Suppressor macrophage (primary cell): ENCODE measurements around the gene ETFA.

Experiments
- DNase-seq, 4 experiments: peaks; one replicate each; pipeline ENCODE4 v3.0.0-alpha.2; 2020 to 2022

The ETFA gene

DNA sequence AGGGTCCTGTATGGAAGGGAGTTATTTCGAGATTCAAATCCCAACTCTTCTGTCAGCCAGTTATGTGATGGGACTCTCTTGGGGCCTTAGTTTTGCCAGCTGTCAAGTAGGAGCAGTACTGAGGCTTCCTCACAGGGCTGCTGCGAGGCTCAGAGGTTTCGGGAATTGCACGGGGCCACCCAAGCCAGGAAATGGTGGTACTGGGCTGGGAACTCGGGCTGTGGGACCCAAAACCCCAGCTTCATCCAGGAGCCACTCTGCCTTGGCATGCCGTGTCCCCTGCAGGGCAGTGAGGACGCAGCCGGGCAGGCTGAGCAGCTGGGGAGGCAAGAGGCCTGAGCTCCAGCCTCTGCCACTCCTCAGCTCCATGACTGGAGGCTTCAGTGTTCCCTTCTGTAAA lies 118.6 kb downstream of the ETFA start:
- DNase-seq, result no peak

DNA sequence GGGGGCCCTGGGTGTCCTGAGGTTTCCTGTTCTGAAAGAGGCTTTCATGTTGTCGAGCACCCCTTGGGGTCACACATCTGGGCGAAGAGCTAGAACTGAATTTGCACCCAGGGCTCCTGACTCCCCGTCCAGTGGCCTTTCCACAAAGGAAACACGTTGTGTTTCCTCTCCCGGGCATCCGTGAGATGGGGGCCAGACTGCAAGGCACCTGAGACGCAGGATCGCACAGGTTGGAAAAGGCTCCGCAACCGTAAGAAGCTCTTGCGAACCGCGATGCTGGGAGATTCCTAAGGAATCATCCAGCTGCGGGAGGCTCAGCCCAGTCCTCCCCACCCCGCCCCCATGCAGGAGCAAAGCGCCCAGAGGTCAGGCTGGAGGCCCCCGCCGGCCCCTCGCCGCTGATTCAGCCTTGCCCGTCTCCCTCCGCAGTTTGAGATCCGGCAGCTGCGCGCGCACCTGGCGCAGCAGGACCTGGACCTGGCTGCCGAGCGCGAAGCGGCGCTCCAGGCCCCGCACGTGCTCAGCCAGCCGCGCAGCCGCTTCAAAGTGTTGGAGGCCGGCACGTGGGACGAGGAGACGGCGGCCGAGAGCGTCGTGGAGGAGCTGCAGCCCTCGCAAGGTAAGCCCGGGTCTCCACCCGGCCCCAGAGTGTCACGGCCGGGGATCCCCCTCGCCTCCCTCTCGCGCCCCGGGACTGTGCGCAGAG lies 119.6 kb downstream of the ETFA start:
- DNase-seq, result no peak

DNA sequence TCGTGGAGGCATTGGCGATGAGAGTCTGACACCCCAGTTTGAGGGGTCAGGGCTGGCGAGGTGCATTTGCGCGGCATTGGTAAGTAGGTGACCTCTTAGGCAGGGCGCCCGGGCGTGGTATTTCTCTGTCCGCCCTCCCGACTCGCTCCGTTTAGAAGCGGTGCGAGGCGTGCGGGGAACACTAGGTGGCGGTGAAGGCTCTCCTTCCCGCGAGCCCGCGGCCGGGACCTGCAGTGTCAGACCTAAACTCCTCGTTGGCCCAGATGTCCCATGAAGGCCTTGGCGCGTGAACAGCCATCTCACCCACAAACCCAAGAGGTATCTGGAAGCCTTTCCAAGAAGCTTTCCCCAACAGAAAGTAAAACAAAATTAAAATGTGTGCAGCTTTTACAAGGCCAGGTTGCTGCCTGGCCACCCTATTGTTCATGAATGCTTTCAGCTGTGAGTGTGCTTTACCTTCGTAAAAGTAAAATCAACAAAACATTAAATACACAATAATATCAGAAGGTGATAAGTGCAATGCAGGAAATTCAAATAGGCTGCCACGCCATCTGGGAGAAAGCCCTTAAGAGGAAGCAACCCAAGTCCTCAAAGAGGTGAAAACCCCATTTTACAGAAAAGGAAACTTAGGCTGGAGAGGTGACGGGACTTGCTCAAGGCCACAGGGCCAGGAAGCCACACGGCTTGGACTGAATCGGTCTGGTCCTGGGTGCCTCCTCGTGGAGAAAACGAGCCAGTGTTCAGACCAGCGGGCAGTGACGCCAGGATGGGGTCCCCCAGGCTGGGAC lies 120.3 kb downstream of the ETFA start:
- peak; percentile 73 to 88 (median 84) for DNase-seq

DNA sequence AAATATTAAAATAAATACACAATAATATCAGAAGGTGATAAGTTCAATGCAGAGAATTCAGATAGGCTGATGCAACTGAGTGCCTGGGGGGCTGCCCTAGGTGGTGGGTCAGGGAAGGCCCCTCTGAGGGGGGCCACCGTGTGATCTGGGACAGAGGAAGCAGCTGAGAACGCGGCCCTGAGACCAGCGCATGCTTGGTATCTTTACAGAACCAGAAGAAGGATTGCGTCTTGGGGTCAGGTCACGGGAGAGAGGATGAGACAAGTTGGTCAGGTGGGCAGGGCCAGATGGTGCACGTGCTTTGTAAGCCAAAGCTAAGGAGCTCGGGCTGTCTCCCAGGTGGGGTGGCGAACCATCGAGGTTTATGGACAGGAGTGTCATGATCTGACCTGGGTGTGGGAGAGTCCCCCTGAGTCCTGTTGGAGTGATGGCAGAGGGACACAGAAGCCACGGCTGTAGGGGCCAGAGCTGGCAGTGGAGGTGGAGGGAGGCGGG lies 121.2 kb downstream of the ETFA start:
- peak in 2 of 4 experiments; percentile 13 to 31 for DNase-seq

DNA sequence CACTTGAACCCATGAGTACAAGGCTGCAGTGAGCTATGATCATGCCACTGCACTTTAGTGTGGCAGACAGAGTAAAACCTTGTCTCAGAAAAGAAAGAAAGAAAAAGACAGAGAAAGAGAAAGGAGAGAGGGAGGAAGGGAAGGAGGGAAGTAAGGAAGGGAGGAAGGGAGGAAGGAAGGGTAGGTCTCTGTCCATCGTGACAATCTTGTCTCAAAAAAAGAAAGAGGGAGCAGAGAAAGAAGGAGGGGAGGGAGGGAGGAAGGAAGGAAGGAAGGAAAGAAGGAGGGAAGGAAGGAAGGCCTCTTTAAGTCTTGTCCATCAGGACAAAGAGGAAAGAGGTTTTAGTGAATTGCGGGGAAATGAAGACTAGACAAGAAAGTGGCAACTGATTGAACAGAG lies 122.2 kb downstream of the ETFA start:
- no peak for DNase-seq

DNA sequence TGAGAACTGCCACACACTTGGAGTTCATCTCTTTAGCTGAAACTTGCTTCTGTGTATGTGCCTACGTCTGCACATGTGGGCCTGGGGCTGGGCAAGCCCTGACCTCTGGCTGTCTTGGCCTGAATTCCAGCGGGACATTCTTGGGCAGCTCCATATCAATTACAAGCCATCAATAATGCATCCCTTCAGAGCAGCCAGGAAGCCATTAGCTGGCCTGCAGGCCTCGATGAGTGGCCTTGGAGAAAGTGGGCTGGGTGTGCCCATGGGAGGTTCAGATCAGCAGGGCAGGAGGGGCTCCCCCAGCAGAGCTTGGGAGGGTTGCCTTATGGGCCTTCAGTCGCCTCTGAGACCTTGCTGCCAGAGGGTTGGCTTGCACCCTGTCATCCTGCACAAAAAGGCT lies 124.1 kb downstream of the ETFA start:
- DNase-seq, result no peak

DNA sequence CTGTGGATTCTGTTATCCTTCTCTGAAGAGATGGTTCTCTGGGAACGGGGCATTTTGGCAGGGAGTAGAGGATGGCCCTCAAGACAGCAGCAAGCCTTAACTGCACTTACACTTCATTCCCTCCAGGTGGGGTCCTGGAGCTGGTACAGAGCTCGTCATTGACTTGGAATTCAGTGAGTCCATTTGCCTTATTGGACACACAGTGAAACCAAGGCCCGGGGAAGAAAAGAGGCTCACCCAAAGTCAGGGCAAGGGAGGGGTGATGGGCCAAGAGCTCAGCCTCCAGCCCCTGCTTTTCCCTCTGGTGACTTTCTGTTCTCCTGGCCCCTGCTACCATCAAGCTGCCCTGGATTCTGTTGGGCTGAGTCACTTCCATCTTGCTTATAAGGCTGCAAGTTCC lies 125.6 kb downstream of the ETFA start:
- peak; percentile 19 to 51 (median 43) for DNase-seq

DNA sequence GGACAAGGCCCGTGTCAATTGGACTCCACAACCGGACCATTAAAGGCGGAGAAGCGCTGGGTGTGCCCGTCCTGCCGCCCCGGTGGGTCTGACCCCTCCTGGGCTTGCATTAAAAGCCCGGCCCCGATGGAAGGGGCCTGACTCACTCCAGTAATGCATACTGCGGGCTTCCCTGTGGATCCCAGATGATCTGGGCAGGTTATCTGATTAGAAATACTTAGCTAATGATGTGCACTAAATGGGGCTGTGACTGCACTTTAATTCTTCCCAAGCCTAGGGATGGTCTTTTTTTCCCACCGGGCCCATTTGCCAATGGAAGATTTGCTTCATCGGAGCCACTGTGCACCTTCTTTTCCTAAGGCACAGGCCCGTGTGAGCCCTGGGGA lies 126.6 kb downstream of the ETFA start:
- DNase-seq, result no peak

DNA sequence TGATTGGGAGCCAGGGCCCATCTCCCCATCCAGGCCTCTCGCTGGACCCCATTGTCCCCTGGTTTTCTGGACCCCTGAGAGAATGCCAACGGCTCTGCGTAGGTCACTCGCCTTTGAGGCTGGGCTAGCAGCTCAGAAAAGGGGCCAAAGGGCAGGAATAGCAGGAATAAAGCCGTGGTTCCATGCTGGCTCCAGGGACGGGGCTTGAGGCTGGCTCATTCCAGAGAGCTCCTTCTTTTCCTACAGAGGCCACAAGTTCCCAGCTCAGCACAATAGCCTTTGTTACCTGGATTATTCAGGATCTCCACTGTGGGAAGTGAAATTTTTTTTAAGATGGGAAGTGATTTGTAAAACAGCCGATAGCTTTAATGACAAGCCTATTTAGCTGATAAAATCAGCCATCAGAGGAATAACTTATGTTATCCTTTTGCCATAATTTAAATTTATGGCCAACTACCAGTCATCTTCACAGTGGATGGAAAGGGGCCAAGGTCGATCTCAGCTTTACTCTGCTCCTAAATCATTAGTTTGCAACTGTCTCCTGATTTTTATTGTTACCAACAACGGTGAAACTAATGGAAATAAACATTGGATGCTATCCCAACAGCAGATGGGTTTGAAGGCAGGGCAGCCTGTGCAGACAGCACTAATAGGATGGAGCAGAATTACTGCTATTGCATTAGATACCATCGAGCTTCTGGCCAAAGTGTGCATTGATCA lies 127.2 kb downstream of the ETFA start:
- DNase-seq, result no peak

DNA sequence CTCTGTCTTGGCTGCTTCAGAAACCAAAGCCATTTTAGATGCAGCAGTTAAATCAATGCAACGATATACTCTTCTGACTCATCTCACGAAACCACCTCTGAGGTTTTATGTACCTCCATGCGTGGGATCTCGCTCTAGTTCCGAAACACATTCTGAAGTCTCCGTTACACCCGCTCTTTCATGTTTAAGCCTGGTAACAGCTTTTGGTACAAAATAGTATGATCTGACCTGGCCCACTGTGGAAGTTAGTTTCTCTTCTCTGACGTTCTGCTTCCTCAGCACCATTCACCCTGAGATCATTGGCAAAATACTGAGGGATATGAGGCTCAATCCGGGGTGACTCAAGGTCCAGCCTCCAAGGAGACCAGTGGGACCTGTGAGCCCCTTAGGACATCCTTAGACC lies 129.6 kb downstream of the ETFA start:
- DNase-seq, result no peak

DNA sequence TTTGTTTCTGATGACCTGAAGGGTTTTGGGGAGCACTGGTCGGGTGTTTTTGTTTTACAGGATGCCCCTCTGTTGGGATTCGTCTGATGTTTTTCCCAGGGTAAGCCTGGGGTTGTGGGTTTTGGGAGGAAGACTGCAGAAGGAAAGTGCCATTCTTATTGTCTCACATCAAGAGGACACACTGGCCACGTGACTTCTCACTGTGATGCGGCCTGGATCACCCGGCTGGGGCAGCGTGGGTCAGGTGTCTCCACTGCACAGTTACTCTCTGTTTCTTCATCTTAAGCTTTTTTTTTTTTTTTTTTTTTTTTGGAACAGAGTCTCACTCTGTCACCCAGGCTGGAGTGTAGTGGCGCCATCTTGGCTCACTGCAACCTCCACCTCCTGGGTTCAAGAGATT lies 130.9 kb downstream of the ETFA start:
- DNase-seq, result no peak

DNA sequence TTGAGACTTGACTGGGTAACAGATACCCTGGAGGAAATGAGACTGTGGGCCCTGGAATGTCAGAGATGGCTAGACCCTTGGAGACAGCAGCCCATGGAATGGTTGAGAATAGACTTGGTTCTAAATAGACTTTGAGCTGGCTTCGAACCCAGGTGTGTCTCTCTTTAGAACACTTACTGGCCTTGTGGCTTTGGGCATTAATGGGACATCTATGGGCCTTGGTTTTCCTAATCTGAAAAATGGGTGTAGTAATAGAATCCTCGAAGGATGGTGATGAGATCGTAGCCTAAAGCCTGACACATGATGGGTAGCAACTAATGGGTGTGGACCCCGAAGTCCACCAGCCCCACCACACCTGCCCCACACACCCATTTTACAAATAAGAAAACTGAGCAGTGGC lies 132.2 kb downstream of the ETFA start:
- DNase-seq, result no peak

DNA sequence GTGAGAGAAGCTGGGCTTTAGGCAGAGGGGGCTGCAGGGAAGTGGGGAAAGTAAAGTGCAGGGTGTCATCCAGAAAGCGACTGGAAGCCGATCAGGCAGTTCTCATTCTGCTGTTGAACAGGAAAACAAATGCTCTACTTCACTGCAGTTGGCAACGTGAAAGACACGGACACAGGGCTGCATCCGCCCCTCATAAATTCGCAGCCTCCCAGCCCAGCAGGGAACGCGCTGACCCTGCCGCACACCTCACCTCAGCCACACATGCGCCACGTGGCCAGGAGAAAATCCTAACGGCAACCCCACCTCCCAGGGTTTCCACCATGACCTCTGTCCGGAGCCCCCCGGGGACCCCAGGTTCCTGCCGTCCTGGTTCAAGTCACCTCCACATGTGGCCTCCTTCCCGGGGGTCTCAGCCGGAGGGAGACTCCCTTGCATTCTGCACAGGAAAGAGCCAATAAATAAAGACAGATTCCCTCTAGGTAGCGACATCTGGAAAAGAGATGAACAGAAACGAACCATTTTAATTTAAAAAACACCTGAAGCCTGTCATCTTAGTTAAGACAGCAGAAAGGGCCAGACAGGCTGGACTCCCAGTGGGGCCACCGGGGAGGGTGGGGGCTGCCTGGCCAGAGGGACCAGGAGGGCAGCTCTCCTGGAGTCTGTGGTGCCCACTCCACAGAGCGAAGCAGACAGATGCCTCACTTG lies 132.8 kb downstream of the ETFA start:
- DNase-seq, result no peak

DNA sequence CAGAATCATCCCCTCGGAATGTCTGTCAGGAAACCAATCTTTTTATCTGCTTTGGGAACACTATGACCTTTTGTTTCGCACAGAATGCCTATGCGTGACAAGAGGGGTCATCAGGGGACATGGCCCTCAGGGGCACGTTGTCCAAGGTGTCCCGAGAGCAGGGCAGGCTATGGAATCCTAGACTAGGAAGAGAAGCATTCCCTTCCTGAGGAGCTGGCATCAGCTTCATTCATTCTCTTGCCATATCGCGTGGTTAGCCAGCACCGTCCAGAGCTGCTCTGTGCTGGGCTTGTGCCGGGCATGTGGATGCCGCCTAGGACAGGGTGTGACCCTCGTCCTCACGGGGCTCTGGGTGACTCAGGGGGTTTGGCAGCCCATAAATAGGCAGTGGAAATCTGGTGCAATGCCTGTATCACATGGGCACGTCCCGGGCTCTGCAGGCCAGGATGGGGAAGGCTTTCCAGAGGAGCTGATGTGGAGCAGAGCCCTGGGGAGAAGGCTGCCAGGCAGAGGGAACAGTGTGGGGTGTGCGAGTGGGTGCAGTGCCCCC lies 133.7 kb downstream of the ETFA start:
- DNase-seq, result no peak

DNA sequence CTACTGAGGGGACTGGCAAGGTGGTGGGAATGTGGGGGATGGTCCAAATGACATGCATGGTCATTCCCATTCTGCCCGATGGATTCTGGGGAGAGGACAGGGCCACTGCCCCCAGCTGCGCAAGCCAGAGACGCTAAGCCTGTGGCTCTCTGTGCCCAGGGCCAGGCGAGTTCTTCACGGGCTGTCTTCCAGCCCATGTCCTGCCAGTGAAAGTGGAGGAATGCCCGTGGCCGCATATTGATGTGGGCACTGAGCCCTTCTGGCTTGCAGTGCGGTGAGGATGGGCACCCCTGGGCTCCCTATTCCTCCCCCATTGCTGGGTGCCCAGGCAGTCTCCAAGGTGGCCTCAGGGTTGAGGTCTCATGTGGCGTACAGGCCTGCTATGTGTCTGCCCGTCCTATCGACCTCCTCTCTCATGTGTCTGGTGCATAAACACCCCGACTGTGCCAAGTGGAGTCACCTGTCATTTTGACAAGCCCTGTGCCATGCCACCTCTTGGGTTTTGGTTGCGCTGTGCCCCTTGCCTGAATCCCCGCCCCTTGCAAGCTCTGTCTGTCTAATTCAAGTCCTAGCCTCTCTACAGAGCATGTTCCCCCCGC lies 134.7 kb downstream of the ETFA start:
- DNase-seq, result no peak

DNA sequence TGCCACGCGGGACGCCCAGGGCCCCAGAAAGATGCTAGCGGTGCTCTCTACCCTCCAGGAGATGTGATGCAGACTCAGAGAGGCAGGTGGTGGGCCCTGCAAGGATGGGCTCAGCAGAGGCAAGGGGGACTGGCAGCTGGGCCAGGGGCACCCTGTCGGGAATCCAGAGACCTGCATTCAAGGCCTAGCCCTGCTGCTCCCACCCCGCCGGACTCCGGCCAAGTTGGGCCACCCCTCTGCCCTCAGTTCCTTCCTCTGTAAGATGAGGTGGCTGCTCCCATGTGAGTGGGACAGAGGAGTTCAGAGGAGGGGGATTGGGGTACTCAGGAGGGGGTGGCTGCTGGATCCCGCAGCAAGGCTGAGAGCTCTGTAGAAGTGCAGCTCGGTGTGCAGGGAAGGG lies 135.2 kb downstream of the ETFA start:
- no peak for DNase-seq

DNA sequence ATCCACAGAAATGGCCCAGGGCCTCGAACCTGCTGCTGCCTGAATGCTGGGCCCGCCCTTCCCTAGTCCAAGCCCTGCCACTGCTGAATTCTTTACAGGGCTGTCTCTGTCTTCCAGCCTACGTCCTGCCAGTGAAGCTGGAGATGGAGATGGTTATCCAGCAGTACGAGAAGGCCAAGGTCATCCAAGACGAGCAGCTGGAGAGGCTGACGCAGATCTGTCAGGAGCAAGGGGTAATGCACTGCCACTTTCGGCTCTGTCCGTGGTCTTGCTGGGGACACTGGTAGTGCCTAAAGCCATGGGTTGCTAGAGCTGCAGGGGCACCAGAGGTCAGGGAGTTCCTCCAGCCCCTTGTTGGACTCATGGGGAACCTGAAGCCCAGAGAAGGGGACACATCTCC lies 135.8 kb downstream of the ETFA start:
- no peak for DNase-seq

DNA sequence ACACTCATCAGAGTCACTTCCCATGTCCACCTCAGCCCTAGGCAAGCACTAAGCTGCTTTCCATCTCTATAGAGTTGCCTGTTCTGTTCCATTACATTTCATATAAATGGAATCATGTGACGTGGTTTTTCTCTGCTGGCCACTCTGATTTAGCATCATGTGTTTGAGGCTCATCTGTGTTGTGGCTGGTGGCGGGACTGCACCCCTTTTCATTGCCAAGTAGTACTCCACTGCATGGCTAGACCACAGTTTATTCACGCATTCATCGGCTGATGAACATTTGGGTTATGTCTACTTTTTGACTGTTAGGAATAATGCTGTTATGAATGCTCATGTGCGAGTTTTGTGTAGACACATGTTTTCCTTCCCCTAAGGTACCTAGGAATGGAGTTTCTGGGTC lies 136.6 kb downstream of the ETFA start:
- no peak for DNase-seq

DNA sequence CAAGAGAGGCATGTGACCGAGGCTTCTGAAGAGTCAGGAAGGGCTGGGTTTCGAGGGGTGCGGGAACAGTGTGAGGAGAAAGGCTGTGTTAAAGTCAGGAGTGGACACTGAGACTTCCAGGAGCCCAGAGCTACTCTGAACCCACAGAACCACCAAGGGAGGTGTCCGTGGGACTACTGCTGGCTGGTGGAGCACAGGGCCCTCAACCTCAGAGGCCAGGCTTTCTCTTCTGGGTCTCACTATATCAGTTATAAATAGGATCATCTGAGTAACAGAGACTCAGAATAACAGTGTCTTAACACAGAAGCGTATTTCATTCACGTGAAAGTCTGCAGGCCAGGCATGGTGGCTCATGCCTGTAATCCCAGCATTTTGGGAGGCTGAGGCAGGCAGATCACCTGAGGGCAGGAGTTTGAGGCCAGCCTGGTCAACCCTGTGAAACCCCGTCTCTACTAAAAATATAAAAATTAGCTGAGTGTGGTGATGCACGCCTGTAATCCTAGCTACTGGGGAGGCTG lies 137.9 kb downstream of the ETFA start:
- no peak for DNase-seq

DNA sequence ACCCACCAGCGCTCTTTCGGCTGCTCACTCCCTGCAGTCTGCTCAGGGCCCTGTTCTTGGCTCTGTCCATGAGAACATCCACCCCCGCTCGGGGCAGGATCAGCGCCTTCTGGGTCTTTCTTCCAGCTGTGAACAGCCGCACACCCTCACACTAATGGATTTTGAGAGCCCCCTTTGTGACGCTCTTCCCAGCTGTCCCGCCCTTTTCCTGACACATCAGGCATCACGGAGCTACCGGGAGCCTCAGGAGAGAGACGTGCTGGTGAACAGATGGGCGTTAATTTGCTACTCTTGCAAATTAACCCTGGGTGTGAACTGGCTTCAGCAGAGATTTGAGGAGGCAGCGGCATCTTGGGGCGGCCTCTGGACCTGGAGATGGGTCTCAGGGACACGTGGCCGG lies 138.5 kb downstream of the ETFA start:
- DNase-seq, result no peak

DNA sequence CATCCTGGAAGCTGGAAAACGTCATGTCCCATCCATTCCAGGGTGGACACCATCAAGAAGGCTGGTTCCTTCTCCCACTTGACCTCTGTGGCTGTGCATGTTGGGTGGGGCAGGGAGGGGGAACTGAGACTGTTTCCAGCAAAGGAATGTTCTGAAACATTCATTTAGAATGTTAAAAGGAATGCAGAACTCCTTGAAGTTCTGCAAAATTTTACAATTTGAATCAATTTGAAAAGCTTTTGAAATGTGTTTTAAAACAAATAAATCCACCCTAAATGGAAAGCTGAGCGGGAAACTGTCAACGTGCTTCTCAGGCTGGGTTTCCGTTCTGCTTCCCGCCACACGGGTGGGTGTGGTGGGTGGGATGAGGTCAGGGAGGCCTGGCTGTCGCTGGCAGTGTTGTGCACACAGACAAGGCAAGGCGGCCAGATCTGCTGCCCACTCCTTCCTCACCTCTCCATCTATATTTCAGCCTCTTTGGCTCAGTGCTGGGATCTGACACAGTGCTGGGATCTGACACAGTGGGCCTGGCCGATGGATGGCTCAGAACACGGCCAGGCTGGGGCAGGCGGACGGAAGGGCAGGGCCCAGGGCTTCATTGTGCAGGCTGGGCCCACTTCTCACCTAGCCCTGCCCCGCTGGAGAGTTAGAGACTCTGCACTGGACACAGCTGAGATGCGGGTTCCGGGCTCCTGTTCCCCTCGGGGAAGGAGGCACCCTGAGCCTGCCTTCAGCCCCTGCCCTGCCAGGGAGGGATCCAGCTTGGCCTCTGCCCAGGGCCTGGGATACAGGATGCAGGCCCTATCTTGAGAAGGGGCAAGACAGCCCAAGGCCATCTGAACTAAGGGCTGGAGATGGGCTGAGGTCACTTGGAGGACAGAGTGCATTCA lies 141.1 kb downstream of the ETFA start:
- peak; percentile 58 to 76 (median 70) for DNase-seq
